A549 (cell line): ENCODE data around the gene BABAM2. TPM values are rescaled to one million over a fixed set of nuclear protein-coding genes. Genes with fewer than 3 reads are reported as not detected.
A peak's percentile ranks its signal among the peaks of the same experiment; 100 is the strongest.

ENCODE experiments used
- ATAC-seq, 2 experiments: fragments of 200-7000 bp in 1 of 2; fragments of >200 bp in 1 of 2; cut with Nextera tagmentation in 1 of 2; cut with Tn5 transposase in 1 of 2; 3 replicates each; pipeline versions ENCODE4 v1.8.0 to v1.9.1; 2018 to 2020; ENCODE audit warnings: mild to moderate bottlenecking in 1 of 2, moderate library complexity in 1 of 2
- CTCF ChIA-PET: fragments of 300-600 bp; sonication (Branson Sonifier 250); formaldehyde crosslinking; extraction: SDS; loops from one replicate; lab custom pipeline; 2021; ENCODE audit warnings: antibody characterized with exemption, inconsistent platforms; lab: Yijun Ruan, JAX
- POLR2A ChIA-PET: fragments of 350-600 bp; formaldehyde crosslinking; extraction: SDS; loops from one replicate; lab custom pipeline; 2021; ENCODE audit warnings: antibody characterized with exemption, inconsistent platforms; lab: Yijun Ruan, JAX
- DNase-seq, 2 experiments: peaks; one replicate each; pipeline versions ENCODE4 v3.0.0 to v3.0.0-alpha.2; 2011 to 2016; ENCODE audit warnings: low read depth in 1 of 2, low spot score in 1 of 2
- FAIRE-seq: peaks from 2 replicates; lab custom pipeline; 2011; peaks lifted over from hg19 to GRCh38; lab: Jason Lieb, UNC
- H3K27ac ChIP-seq, 2 experiments: fragments of >200 bp; sonication (Bioruptor Twin); formaldehyde crosslinking; 3 replicates each; pipeline ENCODE4 v1.5.1; 2016 to 2017
- H3K4me1 ChIP-seq: fragments of >200 bp; sonication (Bioruptor Twin); formaldehyde crosslinking; 3 replicates; pipeline ENCODE4 v1.6.1; 2016
- H3K4me2 ChIP-seq: fragments of >200 bp; sonication (Bioruptor Twin); formaldehyde crosslinking; 3 replicates; pipeline ENCODE4 v1.6.1; 2016
- H3K4me3 ChIP-seq: fragments of >200 bp; sonication (Bioruptor Twin); formaldehyde crosslinking; 3 replicates; pipeline ENCODE4 v1.5.1; 2016
- H3K9me3 ChIP-seq: fragments of >200 bp; sonication (Bioruptor Twin); formaldehyde crosslinking; 3 replicates; pipeline ENCODE4 v1.6.1; 2016
- EHF ChIP-seq: fragments of 250-450 bp; sonication (Bioruptor Pico); IDR thresholded peaks from 2 replicates; pipeline ENCODE4 v1.5.0; 2020; ENCODE audit warnings: mild to moderate bottlenecking
- EP300 ChIP-seq, 2 experiments: fragments of >200 bp; sonication (Bioruptor Twin); formaldehyde crosslinking; IDR thresholded peaks; 2 replicates in 1 of 2; 3 replicates in 1 of 2; pipeline ENCODE4 v1.6.1; 2016 to 2017
- FOSL2 ChIP-seq, 2 experiments: fragments of 450-650 bp in 1 of 2; fragments of >200 bp in 1 of 2; sonication (Bioruptor Twin) in 1 of 2; formaldehyde crosslinking; IDR thresholded peaks; 2 replicates each; pipeline versions ENCODE4 v1.5.0 to v1.6.1; 2016 to 2020; ENCODE audit warnings: mild to moderate bottlenecking in 1 of 2, moderate library complexity in 1 of 2
- FOXS1 ChIP-seq: fragments of 250-450 bp; sonication (Bioruptor Pico); IDR thresholded peaks from 2 replicates; pipeline ENCODE4 v1.5.0; 2020; ENCODE audit warnings: mild to moderate bottlenecking, moderate library complexity
- GATA3 ChIP-seq: IDR thresholded peaks from 2 replicates; pipeline ENCODE4 v1.6.1; 2012; ENCODE audit warnings: borderline replicate concordance
- HDAC2 ChIP-seq: fragments of 200-600 bp; sonication (generic); IDR thresholded peaks from 2 replicates; pipeline ENCODE4 v1.6.1; 2016
- JUN ChIP-seq, 2 experiments: fragments of >200 bp; sonication (Bioruptor Twin); formaldehyde crosslinking; IDR thresholded peaks; 2 replicates in 1 of 2; 3 replicates in 1 of 2; pipeline ENCODE4 v1.6.1; 2016 to 2017
- JUNB ChIP-seq: fragments of >200 bp; sonication (Bioruptor Twin); formaldehyde crosslinking; IDR thresholded peaks from 2 replicates; pipeline ENCODE4 v1.6.1; 2016
- KDM1A ChIP-seq: fragments of 200-600 bp; sonication (generic); IDR thresholded peaks from 2 replicates; pipeline ENCODE4 v1.6.1; 2016; ENCODE audit warnings: low read depth, mild to moderate bottlenecking
- MAZ ChIP-seq: fragments of 150-350 bp; IDR thresholded peaks from 2 replicates; pipeline ENCODE4 v1.6.1; 2014; ENCODE audit warnings: antibody characterized with exemption, low read depth, low read length, borderline replicate concordance
- NFE2L2 ChIP-seq: fragments of 150-350 bp; conservative IDR thresholded peaks from 2 replicates; pipeline ENCODE4 v1.6.1; 2014; ENCODE audit warnings: low read length
- NPAS2 ChIP-seq: fragments of 250-450 bp; sonication (Bioruptor Pico); IDR thresholded peaks from 2 replicates; pipeline ENCODE4 v1.8.0; 2022; ENCODE audit warnings: mild to moderate bottlenecking, moderate library complexity, borderline replicate concordance
- POLR2AphosphoS2 ChIP-seq: conservative IDR thresholded peaks from 2 replicates; pipeline ENCODE4 v1.6.1; 2012; ENCODE audit warnings: low read length, improper control_type of control experiment, inconsistent platforms
- RARB ChIP-seq: fragments of 250-450 bp; sonication (Bioruptor Pico); IDR thresholded peaks from 2 replicates; pipeline ENCODE4 v1.8.0; 2021; ENCODE audit warnings: mild to moderate bottlenecking, moderate library complexity
- RFX5 ChIP-seq: fragments of 450-650 bp; IDR thresholded peaks from 2 replicates; pipeline ENCODE4 v1.7.1; 2014; ENCODE audit warnings: antibody characterized with exemption, mild to moderate bottlenecking, moderate library complexity
- RNF2 ChIP-seq: fragments of 200-600 bp; sonication (generic); IDR thresholded peaks from 2 replicates; pipeline ENCODE4 v1.6.1; 2016; ENCODE audit warnings: low read depth, mild to moderate bottlenecking, antibody characterized with exemption, moderate library complexity, borderline replicate concordance
- SMC3 ChIP-seq: fragments of >200 bp; sonication (Bioruptor Twin); formaldehyde crosslinking; IDR thresholded peaks from 3 replicates; pipeline ENCODE4 v1.6.1; 2018; ENCODE audit warnings: inconsistent platforms
- SREBF2 ChIP-seq: fragments of 450-650 bp; IDR thresholded peaks from 2 replicates; pipeline ENCODE4 v1.6.1; 2014; ENCODE audit warnings: mild to moderate bottlenecking, moderate library complexity
- TFCP2L1 ChIP-seq: fragments of 250-450 bp; sonication (Bioruptor Pico); IDR thresholded peaks from 2 replicates; pipeline ENCODE4 v1.5.0; 2021; ENCODE audit warnings: mild to moderate bottlenecking
- TP53 ChIP-seq: fragments of 250-450 bp; sonication (Bioruptor Pico); IDR thresholded peaks from 2 replicates; pipeline ENCODE4 v1.5.0; 2021; ENCODE audit warnings: mild to moderate bottlenecking, moderate library complexity
- ZC3H11A ChIP-seq: fragments of 450-650 bp; IDR thresholded peaks from 2 replicates; pipeline ENCODE4 v1.6.1; 2014; ENCODE audit warnings: antibody characterized with exemption, mild to moderate bottlenecking
- ZSCAN20 ChIP-seq: fragments of 250-450 bp; sonication (Bioruptor Pico); IDR thresholded peaks from 2 replicates; pipeline ENCODE4 v1.8.0; 2022; ENCODE audit warnings: mild to moderate bottlenecking, moderate library complexity
- WGBS: methylation state at CpG from one replicate; pipeline ENCODE4 v1.1.6; 2017; ENCODE audit errors: missing lambda C conversion rate; 5-methylcytosine and 5-hydroxymethylcytosine counted together
- polyA plus RNA-seq, 4 experiments: library from polyadenylated mRNA; depleted of rRNA in 3 of 4; stranded (reverse); fragments of >200 nt; fragmentation: RNase III in 1 of 4; extraction: RNeasy Plus Mini Kit Qiagen cat#74134 plus additional on column Dnase treatment in 1 of 4; gene quantifications; 2 replicates in 3 of 4; 3 replicates in 1 of 4; pipeline ENCODE4 v1.2.3, GENCODE V29; 2011 to 2017
- TF ChIP-seq, protein P1 (sequence below): fragments of 250-450 bp; sonication (Bioruptor Pico); IDR thresholded peaks from 2 replicates; pipeline ENCODE4 v1.5.0; 2021; ENCODE audit warnings: mild to moderate bottlenecking, moderate library complexity, borderline replicate concordance
- TF ChIP-seq, protein P2 (sequence below): fragments of 150-350 bp; IDR thresholded peaks from 2 replicates; pipeline ENCODE4 v1.6.1; 2014; ENCODE audit warnings: low read depth, mild to moderate bottlenecking, low read length
- TF ChIP-seq, protein P3 (sequence below): IDR thresholded peaks from 2 replicates; pipeline ENCODE4 v1.6.1; 2012
- TF ChIP-seq, protein P4 (sequence below): fragments of 200-600 bp; sonication (generic); IDR thresholded peaks from 2 replicates; pipeline ENCODE4 v1.6.1; 2016; ENCODE audit warnings: antibody characterized with exemption, mild to moderate bottlenecking, moderate library complexity

Gene BABAM2
- polyA plus RNA-seq, 2 of the 4 experiments (the other 2 are of a cell fraction): 53.7 to 78.4 TPM

DNA sequence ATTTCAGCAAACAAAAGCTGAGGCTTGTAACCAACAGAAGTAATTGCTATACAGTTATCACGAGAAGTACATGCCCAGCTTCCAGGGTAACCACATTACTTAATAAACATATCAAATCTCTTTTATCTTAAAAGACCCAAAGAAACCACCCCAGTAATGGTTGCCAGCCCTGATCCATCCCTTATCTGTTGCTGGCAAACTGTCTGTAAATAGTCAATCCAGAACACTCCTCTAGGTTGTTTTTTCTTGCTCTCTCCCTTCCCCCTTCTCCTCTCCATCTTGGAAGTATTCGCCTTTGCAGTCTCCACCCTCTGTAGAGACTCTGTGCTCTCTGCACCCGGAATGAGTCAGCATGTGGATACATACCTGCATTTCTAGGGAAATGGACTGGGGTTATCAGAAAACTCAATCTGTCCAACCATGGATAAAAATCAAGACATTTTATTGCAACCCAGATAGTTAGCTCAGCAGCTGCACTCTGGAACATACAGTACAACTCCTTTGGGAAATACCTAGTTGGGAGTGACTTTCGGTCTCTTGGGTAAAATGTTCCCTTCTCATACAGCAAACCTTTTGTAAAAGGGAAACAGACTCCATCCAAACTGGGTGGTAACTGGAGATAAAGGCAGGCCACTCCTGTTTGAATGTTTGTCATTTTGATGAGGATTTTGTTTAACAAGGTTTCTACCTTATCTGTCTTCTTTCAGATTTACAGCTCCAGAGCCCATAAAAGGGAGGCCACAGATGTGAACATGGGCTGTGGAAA, 378.7 kb downstream of the BABAM2 start (continued):
- TF ChIP-seq, protein P1, sequence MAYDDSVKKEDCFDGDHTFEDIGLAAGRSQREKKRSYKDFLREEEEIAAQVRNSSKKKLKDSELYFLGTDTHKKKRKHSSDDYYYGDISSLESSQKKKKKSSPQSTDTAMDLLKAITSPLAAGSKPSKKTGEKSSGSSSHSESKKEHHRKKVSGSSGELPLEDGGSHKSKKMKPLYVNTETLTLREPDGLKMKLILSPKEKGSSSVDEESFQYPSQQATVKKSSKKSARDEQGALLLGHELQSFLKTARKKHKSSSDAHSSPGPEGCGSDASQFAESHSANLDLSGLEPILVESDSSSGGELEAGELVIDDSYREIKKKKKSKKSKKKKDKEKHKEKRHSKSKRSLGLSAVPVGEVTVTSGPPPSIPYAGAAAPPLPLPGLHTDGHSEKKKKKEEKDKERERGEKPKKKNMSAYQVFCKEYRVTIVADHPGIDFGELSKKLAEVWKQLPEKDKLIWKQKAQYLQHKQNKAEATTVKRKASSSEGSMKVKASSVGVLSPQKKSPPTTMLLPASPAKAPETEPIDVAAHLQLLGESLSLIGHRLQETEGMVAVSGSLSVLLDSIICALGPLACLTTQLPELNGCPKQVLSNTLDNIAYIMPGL (CRISPR knock-in tag): no peak
- no peak for TF ChIP-seq EP300 (IDR thresholded peaks at IDR 0.05)
- no peak for TF ChIP-seq HDAC2
- TF ChIP-seq EHF (CRISPR knock-in tag): no peak
- no peak for TF ChIP-seq TFCP2L1 (CRISPR knock-in tag)
- TF ChIP-seq FOSL2 (IDR thresholded peaks at IDR 0.05): peak; percentile 68
- peak; percentile 77 for TF ChIP-seq FOSL2 (CRISPR knock-in tag; IDR thresholded peaks at IDR 0.05)
- peak; percentile 73; the same call in 1 of the 2 replicates for TF ChIP-seq NFE2L2
- TF ChIP-seq SMC3: peak; percentile 21; the same call in 2 of the 3 replicates
- TF ChIP-seq POLR2AphosphoS2: no peak
- no peak for TF ChIP-seq RFX5
- TF ChIP-seq JUN (IDR thresholded peaks at IDR 0.05): peak in 1 of 2 experiments; percentile 65; a peak in 2 of 5 replicates
- TF ChIP-seq, protein P2, sequence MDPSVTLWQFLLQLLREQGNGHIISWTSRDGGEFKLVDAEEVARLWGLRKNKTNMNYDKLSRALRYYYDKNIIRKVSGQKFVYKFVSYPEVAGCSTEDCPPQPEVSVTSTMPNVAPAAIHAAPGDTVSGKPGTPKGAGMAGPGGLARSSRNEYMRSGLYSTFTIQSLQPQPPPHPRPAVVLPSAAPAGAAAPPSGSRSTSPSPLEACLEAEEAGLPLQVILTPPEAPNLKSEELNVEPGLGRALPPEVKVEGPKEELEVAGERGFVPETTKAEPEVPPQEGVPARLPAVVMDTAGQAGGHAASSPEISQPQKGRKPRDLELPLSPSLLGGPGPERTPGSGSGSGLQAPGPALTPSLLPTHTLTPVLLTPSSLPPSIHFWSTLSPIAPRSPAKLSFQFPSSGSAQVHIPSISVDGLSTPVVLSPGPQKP: no peak
- no peak for TF ChIP-seq ZC3H11A
- TF ChIP-seq, protein P3, sequence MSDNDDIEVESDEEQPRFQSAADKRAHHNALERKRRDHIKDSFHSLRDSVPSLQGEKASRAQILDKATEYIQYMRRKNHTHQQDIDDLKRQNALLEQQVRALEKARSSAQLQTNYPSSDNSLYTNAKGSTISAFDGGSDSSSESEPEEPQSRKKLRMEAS: peak; percentile 70; the same call in 1 of the 2 replicates
- no peak for TF ChIP-seq FOXS1

DNA sequence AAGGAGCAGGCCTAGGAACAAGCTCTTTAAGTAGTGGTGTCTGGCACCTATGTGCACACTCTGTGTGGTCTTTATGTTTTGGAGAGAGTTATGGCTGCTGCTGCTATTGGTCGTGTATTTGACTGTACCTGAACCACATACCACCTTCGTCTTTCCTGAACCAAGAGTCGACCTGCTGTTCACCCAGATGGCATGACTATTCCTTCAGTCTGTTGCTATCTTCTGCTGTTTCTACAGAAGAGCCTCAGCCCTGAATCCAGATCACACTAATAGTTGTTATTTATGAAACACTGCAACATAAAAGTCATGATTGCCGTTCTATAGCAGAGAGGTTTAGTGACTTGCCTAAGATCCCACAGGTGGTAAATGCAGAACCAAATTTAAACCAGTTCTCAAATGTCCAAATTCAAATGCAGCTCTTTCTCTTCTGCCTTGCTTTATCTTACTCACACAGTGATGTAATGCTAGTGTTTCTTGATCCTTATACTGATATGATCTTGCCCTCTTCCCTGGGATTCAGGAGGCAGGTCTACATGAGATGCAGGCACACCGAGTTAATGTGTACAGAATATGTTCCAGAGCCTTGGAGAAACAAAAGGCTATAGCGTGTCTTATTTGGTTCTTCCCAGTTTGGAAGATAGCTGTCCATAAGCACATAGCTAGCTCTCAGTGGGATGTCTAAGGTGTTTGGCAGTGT, 380.1 kb downstream of the BABAM2 start:
- H3K9me3 ChIP-seq: no peaks in the 10 kb centered on the region
- peaks cover 65% of the 10 kb centered on the region for H3K4me1 ChIP-seq
- ATAC-seq (no peak), DNase-seq (no peak), FAIRE-seq (no peak)
- peak overlapping the region; percentile 90 to 93 for H3K27ac ChIP-seq
- 82% methylated on average over 6 of the region's 6 CpGs for WGBS
- TF ChIP-seq GATA3 (peak; percentile 39; the same call in 1 of the 2 replicates), TP53 (no peak)
- POLR2A ChIA-PET: interaction anchor here (3.7 kb wide), 1 partner anchor 120 kb away, joined by 16 read pairs; no protein-coding TSS in a partner anchor
- no peak overlapping the region for H3K4me3 ChIP-seq
- CTCF ChIA-PET: interaction anchor here (0.5 to 1.2 kb wide), 6 partner anchors 9 to 584 kb away, joined by 3 to 4 read pairs (median 3); no protein-coding TSS in a partner anchor
- peak overlapping the region; percentile 53; the same call in 2 of the 3 replicates for H3K4me2 ChIP-seq

DNA sequence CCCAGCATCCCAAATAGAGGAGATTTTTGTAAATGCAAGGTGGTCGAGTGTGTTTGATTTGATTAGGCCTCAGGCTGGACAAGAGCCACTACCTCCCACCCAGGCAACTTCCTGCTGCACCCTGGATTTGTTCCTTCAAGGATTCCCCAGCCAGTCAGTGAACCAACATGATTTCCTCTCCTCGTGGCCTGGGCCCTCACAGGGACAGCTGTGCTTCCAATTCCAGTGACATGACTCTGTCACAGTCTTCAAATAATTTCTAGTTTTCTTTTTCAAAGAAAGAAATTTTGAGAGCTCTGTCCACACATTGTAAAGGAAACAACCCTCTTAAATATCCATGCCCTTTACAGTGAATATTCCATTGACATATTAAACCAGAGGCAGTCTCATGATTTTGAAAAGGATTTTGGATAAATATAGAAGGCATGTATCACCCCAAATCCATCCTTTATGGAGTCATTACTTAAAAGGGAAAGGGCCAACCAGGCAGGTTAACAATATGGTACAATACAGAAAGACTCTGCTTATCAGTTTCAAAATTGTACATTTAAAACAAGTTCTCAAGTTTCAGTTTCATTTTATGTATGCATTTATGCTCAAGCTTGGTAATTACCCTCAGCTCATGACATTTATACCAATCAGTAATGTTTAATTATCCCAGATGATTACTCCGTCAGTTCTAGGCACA, 380.8 kb downstream of the BABAM2 start:
- WGBS: 60% methylated on average over 3 of the region's 3 CpGs
- peaks cover 71% of the 10 kb centered on the region for H3K4me1 ChIP-seq
- peak overlapping the region; percentile 53; the same call in 2 of the 3 replicates for H3K4me2 ChIP-seq
- peak overlapping the region; percentile 90 to 93 for H3K27ac ChIP-seq
- H3K4me3 ChIP-seq: no peak overlapping the region
- POLR2A ChIA-PET: interaction anchor here (3.7 kb wide), 1 partner anchor 120 kb away, joined by 16 read pairs; no protein-coding TSS in a partner anchor
- CTCF ChIA-PET: interaction anchor here (0.5 to 1.8 kb wide), 3 partner anchors 12 to 585 kb away, joined by 3 to 8 read pairs (median 3); no protein-coding TSS in a partner anchor
- no peak for FAIRE-seq
- no peak for DNase-seq
- no peaks in the 10 kb centered on the region for H3K9me3 ChIP-seq
- ATAC-seq: no peak
- TF ChIP-seq SREBF2: no peak
- TF ChIP-seq NPAS2 (CRISPR knock-in tag): no peak
- no peak for TF ChIP-seq RARB (CRISPR knock-in tag)
- TF ChIP-seq TFCP2L1 (CRISPR knock-in tag): no peak
- TF ChIP-seq, protein P4, sequence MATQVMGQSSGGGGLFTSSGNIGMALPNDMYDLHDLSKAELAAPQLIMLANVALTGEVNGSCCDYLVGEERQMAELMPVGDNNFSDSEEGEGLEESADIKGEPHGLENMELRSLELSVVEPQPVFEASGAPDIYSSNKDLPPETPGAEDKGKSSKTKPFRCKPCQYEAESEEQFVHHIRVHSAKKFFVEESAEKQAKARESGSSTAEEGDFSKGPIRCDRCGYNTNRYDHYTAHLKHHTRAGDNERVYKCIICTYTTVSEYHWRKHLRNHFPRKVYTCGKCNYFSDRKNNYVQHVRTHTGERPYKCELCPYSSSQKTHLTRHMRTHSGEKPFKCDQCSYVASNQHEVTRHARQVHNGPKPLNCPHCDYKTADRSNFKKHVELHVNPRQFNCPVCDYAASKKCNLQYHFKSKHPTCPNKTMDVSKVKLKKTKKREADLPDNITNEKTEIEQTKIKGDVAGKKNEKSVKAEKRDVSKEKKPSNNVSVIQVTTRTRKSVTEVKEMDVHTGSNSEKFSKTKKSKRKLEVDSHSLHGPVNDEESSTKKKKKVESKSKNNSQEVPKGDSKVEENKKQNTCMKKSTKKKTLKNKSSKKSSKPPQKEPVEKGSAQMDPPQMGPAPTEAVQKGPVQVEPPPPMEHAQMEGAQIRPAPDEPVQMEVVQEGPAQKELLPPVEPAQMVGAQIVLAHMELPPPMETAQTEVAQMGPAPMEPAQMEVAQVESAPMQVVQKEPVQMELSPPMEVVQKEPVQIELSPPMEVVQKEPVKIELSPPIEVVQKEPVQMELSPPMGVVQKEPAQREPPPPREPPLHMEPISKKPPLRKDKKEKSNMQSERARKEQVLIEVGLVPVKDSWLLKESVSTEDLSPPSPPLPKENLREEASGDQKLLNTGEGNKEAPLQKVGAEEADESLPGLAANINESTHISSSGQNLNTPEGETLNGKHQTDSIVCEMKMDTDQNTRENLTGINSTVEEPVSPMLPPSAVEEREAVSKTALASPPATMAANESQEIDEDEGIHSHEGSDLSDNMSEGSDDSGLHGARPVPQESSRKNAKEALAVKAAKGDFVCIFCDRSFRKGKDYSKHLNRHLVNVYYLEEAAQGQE: no peak
- no peak for TF ChIP-seq KDM1A
- no peak for TF ChIP-seq RNF2
- TF ChIP-seq ZSCAN20: no peak
- TF ChIP-seq JUNB: no peak
- no peak for TF ChIP-seq EHF (CRISPR knock-in tag)
- TF ChIP-seq MAZ: no peak
